SK-N-SH (cell line): ENCODE measurements around the gene R3HDM2. TPM values are rescaled to one million over a fixed set of nuclear protein-coding genes. Genes with fewer than 3 reads are reported as not detected.
"Not testable (repeated sequence)": the region's sequence is repeated elsewhere in the genome, so short reads cannot be mapped to it uniquely, and the experiment has no call there.

Experiments used
- CTCF ChIA-PET: fragments of 300-600, 350-600 bp; formaldehyde crosslinking; extraction: SDS; loops from one replicate; lab custom pipeline; 2021; lab: Yijun Ruan, JAX
- POLR2A ChIA-PET: fragments of 350-600 bp; sonication (Branson Sonifier 250); formaldehyde crosslinking; extraction: SDS; loops from one replicate; lab custom pipeline; 2020; ENCODE audit warnings: antibody characterized with exemption, inconsistent platforms; lab: Yijun Ruan, JAX
- DNase-seq: peaks from one replicate; pipeline ENCODE4 v3.0.0; 2012
- H2AFZ ChIP-seq: fragments of 200-600 bp; sonication (generic); 2 replicates; pipeline ENCODE4 v1.8.1; 2016; ENCODE audit warnings: antibody characterized with exemption, mild to moderate bottlenecking, low read depth
- H3F3A ChIP-seq: fragments of 200-600 bp; sonication (generic); replicated peaks from 2 replicates; pipeline ENCODE3; 2016; ENCODE audit warnings: antibody characterized with exemption, mild to moderate bottlenecking; ENCODE audit not compliant: insufficient read depth
- H3K27ac ChIP-seq, 2 experiments: fragments of 200-500 bp in 1 of 2; fragments of 200-600 bp in 1 of 2; sonication (Bioruptor generic) in 1 of 2; sonication (generic), shearing (Covaris generic) in 1 of 2; 2 replicates each; pipeline versions ENCODE4 v1.5.1 to v1.6.1; 2014 to 2016; ENCODE audit warnings: low read depth in 2 of 2, inconsistent platforms in 1 of 2, low read length in 1 of 2, mild to moderate bottlenecking in 1 of 2, mixed read lengths in 1 of 2
- H3K27me3 ChIP-seq: fragments of 200-600 bp; sonication (generic), shearing (Covaris generic); 2 replicates; pipeline ENCODE4 v1.6.1; 2016; ENCODE audit warnings: mixed run types; ENCODE audit not compliant: insufficient read depth
- H3K36me3 ChIP-seq, 2 experiments: fragments of 200-500 bp in 1 of 2; fragments of 200-600 bp in 1 of 2; sonication (Bioruptor generic) in 1 of 2; sonication (generic) in 1 of 2; replicated peaks in 1 of 2; 2 replicates each; pipeline versions ENCODE3 to v1.5.1; 2014 to 2016; ENCODE audit warnings: low read length in 1 of 2, mild to moderate bottlenecking in 1 of 2; ENCODE audit not compliant: insufficient read depth in 2 of 2, control insufficient read depth in 1 of 2
- H3K4me1 ChIP-seq, 2 experiments: fragments of 200-500 bp in 1 of 2; fragments of 200-600 bp in 1 of 2; sonication (Bioruptor generic) in 1 of 2; sonication (generic), shearing (Covaris generic) in 1 of 2; 2 replicates each; pipeline versions ENCODE4 v1.5.1 to v1.6.1; 2014 to 2016; ENCODE audit warnings: low read depth in 1 of 2, low read length in 1 of 2, mixed run types in 1 of 2; ENCODE audit not compliant: insufficient read depth in 2 of 2, control insufficient read depth in 1 of 2
- H3K4me2 ChIP-seq: fragments of 200-600 bp; sonication (generic), shearing (Covaris generic); 2 replicates; pipeline ENCODE4 v1.6.1; 2017; ENCODE audit warnings: mixed run types
- H3K4me3 ChIP-seq, 2 experiments: fragments of 200-500 bp in 1 of 2; fragments of 200-600 bp in 1 of 2; sonication (Bioruptor generic) in 1 of 2; sonication (generic), shearing (Covaris generic) in 1 of 2; 2 replicates each; pipeline versions ENCODE4 v1.5.1 to v1.8.1; 2014 to 2016; ENCODE audit warnings: low read depth in 2 of 2, inconsistent platforms in 1 of 2, low read length in 1 of 2, mild to moderate bottlenecking in 1 of 2, mixed read lengths in 1 of 2, moderate library complexity in 1 of 2
- H3K79me2 ChIP-seq: fragments of 200-600 bp; sonication (generic); 2 replicates; pipeline ENCODE4 v1.8.1; 2017; ENCODE audit warnings: mild to moderate bottlenecking; ENCODE audit not compliant: insufficient read depth
- H3K9ac ChIP-seq: fragments of 200-600 bp; sonication (generic); 2 replicates; pipeline ENCODE4 v1.6.1; 2017; ENCODE audit warnings: mixed run types
- H3K9me2 ChIP-seq: fragments of 200-600 bp; sonication (generic); 2 replicates; pipeline ENCODE4 v1.6.1; 2017; ENCODE audit warnings: mixed run types
- H3K9me3 ChIP-seq: fragments of 200-600 bp; sonication (generic); 2 replicates; pipeline ENCODE4 v1.6.1; 2017; ENCODE audit warnings: mixed run types, mild to moderate bottlenecking, moderate library complexity
- H4K20me1 ChIP-seq: fragments of 200-600 bp; sonication (generic); 2 replicates; pipeline ENCODE4 v1.6.1; 2017; ENCODE audit warnings: mild to moderate bottlenecking, mixed run types; ENCODE audit not compliant: insufficient read depth
- CTCF ChIP-seq: fragments of 200-600 bp; sonication (generic); IDR thresholded peaks from 2 replicates; pipeline ENCODE4 v1.6.1; 2017; ENCODE audit warnings: antibody characterized with exemption, mild to moderate bottlenecking, moderate library complexity
- EP300 ChIP-seq, 2 experiments: IDR thresholded peaks; 2 replicates each; pipeline versions ENCODE4 v1.4.0 to v1.6.1; 2012; ENCODE audit warnings: borderline replicate concordance in 1 of 2, low read depth in 1 of 2, low read length in 1 of 2
- EZH2phosphoT487 ChIP-seq: fragments of 200-600 bp; sonication (generic); IDR thresholded peaks from 2 replicates; pipeline ENCODE4 v1.6.1; 2017; ENCODE audit warnings: low read depth, mixed run types, mild to moderate bottlenecking, antibody characterized with exemption, moderate library complexity, borderline replicate concordance
- FOSL2 ChIP-seq: IDR thresholded peaks from 2 replicates; pipeline ENCODE4 v1.4.0; 2012; ENCODE audit warnings: low read depth, mild to moderate bottlenecking, moderate library complexity, borderline replicate concordance
- FOXJ3 ChIP-seq: sonication (generic); formaldehyde crosslinking; IDR thresholded peaks from 2 replicates; pipeline ENCODE4 v1.5.1; 2020; ENCODE audit warnings: mild to moderate bottlenecking, missing genetic modification reagents
- FOXM1 ChIP-seq: IDR thresholded peaks from 2 replicates; pipeline ENCODE4 v1.4.0; 2012; ENCODE audit warnings: low read depth, mild to moderate bottlenecking
- GATA2 ChIP-seq: sonication (generic); formaldehyde crosslinking; IDR thresholded peaks from 2 replicates; pipeline ENCODE4 v1.5.0; 2020; ENCODE audit warnings: mild to moderate bottlenecking, missing genetic modification reagents
- MAX ChIP-seq: IDR thresholded peaks from 2 replicates; pipeline ENCODE4 v1.4.0; 2012; ENCODE audit warnings: low read depth
- MEF2A ChIP-seq: IDR thresholded peaks from 2 replicates; pipeline ENCODE4 v1.4.0; 2012; ENCODE audit warnings: low read depth, borderline replicate concordance
- RAD21 ChIP-seq: IDR thresholded peaks from 2 replicates; pipeline ENCODE4 v1.6.1; 2012; ENCODE audit warnings: mild to moderate bottlenecking, low read length
- RCOR1 ChIP-seq: fragments of 150-350 bp; IDR thresholded peaks from 2 replicates; pipeline ENCODE4 v1.6.1; 2017; ENCODE audit warnings: antibody characterized with exemption, low read length
- SIN3A ChIP-seq: IDR thresholded peaks from 2 replicates; pipeline ENCODE4 v1.6.1; 2012; ENCODE audit warnings: low read depth, mild to moderate bottlenecking, low read length, moderate library complexity, borderline replicate concordance
- TAF1 ChIP-seq: IDR thresholded peaks from 2 replicates; pipeline ENCODE4 v1.6.1; 2012; ENCODE audit warnings: low read depth, mild to moderate bottlenecking, low read length, moderate library complexity, borderline replicate concordance
- TCF12 ChIP-seq: IDR thresholded peaks from 2 replicates; pipeline ENCODE4 v1.4.0; 2012
- TEAD4 ChIP-seq: IDR thresholded peaks from 2 replicates; pipeline ENCODE4 v1.4.0; 2012; ENCODE audit warnings: mild to moderate bottlenecking, borderline replicate concordance; ENCODE audit not compliant: insufficient read depth
- USF1 ChIP-seq: IDR thresholded peaks from 2 replicates; pipeline ENCODE4 v1.4.0; 2012; ENCODE audit warnings: low read depth, borderline replicate concordance
- ZBTB33 ChIP-seq: IDR thresholded peaks from 2 replicates; pipeline ENCODE4 v1.4.0; 2012; ENCODE audit warnings: low read depth, borderline replicate concordance
- WGBS: methylation state at CpG from one replicate; pipeline ENCODE4 v1.1.6; 2017; ENCODE audit warnings: low lambda C conversion rate; 5-methylcytosine and 5-hydroxymethylcytosine counted together
- polyA plus RNA-seq, 3 experiments: library from polyadenylated mRNA; depleted of rRNA; stranded (reverse); fragments of >200 nt; gene quantifications; 2 replicates each; pipeline ENCODE4 v1.2.3, GENCODE V29; 2012
- TF ChIP-seq, protein P1 (sequence below): fragments of 150-350 bp; IDR thresholded peaks from 2 replicates; pipeline ENCODE4 v1.6.1; 2017; ENCODE audit warnings: antibody characterized with exemption, low read length, low read depth, borderline replicate concordance

The R3HDM2 gene
- polyA plus RNA-seq, 1 of the 3 experiments (the other 2 are of a cell fraction), result 23.1 TPM

DNA sequence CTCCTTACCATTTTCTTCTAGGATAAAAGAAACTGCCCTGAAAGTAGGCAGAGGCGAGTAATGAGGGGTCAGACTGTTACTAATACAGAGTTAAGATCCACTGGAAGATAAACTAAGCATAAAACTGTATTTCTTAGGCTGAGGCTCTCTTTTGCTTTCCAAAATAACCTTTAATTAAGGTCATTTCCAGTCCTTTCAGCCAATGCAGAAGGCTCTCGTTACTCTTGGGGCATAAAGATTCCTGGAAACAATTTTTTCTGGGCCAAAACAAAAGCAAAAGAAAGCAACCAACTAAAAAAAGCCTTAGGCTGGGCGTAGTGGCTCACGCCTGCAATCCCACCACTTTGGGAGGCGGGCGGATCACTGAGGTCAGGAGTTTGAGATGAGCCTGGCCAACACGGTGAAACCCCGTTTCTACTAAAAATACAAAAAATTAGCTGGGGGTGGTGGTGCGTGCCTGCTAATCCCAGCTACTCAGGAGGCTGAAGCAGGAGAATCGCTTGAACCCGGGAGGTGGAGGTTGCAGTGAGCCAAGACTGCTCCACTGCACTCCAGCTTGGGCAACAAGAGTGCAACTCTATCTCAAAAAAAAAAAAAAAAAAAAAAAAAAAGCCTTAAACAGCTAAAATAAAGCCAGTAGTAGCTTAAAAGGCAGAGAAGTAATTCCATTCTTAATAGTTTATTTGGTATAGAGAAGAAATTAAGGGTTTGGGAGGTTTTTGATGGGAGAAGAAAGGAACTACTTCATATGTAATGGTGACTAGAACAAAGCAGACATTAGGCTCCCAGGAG is 111.0 kb downstream of the R3HDM2 start (continued):
- TF ChIP-seq MEF2A (no peak), RCOR1 (no peak), EP300 (IDR thresholded peaks at IDR 0.05; ENCODE audit: borderline replicate concordance in 1 of 2, low read depth in 1 of 2, low read length in 1 of 2) (no peak), FOXJ3 (no peak), ZBTB33 (no peak), CTCF (no peak)

- CTCF ChIA-PET, result interaction anchor here (0.8 to 18.3 kb wide), 3 partner anchors 27 to 141 kb away, joined by 3 to 391 read pairs (median 4); partner anchors contain the start of genes GLI1 and INHBE
- 95% methylated on average over 7 of the region's 7 CpGs for WGBS
- no peaks in the 10 kb centered on the region for H3K36me3 ChIP-seq
Observed at GRCh38 chr12:57315681-57316080, 115.2 kb downstream of the R3HDM2 start.

GRCh38 chr12:57312287-57312686 is 118.6 kb downstream of the R3HDM2 start:
- H3K9ac ChIP-seq, result not testable (repeated sequence)
- CTCF ChIA-PET, result interaction anchor here (18.3 kb wide), 1 partner anchor 144 kb away, joined by 391 read pairs; the partner anchor contains the start of genes GLI1 and INHBE

More at GRCh38 chr12:57315681-57316080, 115.2 kb downstream of the R3HDM2 start:
- Histone ChIP-seq H3K4me3 (no peak overlapping the region), H3K27me3 (no peaks in the 10 kb centered on the region), H3K27ac (no peak overlapping the region), H3K9me2 (no peaks in the 10 kb centered on the region), H3K9me3 (no peaks in the 10 kb centered on the region), H4K20me1 (no peaks in the 10 kb centered on the region), H3K4me1 (0 out of 4 replicates have a peak, but pooled peaks cover 0 to 3% of the 10 kb centered on the region in 2 experiments), H3K79me2 (no peaks in the 10 kb centered on the region), H3F3A (peaks cover 1% of the 10 kb centered on the region), H3K4me2 (no peak overlapping the region), H2AFZ (no peak overlapping the region), H3K9ac (no peak overlapping the region)
- POLR2A ChIA-PET, result no interaction called here
- DNase-seq, result no peak
- TF ChIP-seq TEAD4, result no peak
- TF ChIP-seq EZH2phosphoT487, result no peak
- TF ChIP-seq TCF12, result no peak
- TF ChIP-seq USF1, result no peak
- no peak for TF ChIP-seq SIN3A
- no peak for TF ChIP-seq FOSL2
- no peak for TF ChIP-seq TAF1
- TF ChIP-seq RAD21, result no peak
- no peak for TF ChIP-seq MAX
- no peak for TF ChIP-seq GATA2 (CRISPR knock-in tag)
- TF ChIP-seq, protein P1, sequence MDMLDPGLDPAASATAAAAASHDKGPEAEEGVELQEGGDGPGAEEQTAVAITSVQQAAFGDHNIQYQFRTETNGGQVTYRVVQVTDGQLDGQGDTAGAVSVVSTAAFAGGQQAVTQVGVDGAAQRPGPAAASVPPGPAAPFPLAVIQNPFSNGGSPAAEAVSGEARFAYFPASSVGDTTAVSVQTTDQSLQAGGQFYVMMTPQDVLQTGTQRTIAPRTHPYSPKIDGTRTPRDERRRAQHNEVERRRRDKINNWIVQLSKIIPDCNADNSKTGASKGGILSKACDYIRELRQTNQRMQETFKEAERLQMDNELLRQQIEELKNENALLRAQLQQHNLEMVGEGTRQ, result no peak
- TF ChIP-seq FOXM1, result no peak
- no peak for TF ChIP-seq EP300 (IDR thresholded peaks at IDR 0.05; ENCODE audit: borderline replicate concordance in 1 of 2, low read depth in 1 of 2, low read length in 1 of 2)

More at GRCh38 chr12:57312287-57312686, 118.6 kb downstream of the R3HDM2 start:
- H3K27ac ChIP-seq, POLR2A ChIA-PET, H4K20me1 ChIP-seq, H3K9me2 ChIP-seq, H3K36me3 ChIP-seq, H2AFZ ChIP-seq, H3K4me3 ChIP-seq, H3K27me3 ChIP-seq, H3K4me2 ChIP-seq, H3K79me2 ChIP-seq, DNase-seq, H3K9me3 ChIP-seq: not testable (repeated sequence)
- peaks cover 16% of the 10 kb centered on the region for H3F3A ChIP-seq
- peaks cover 0 to 14% of the 10 kb centered on the region in 2 experiments; a peak in 1 of 4 replicates for H3K4me1 ChIP-seq
- 95% methylated on average over 5 of the region's 5 CpGs for WGBS
